ENCODE measurements around the gene ARHGAP26. TPM values are rescaled to one million over a fixed set of nuclear protein-coding genes. Genes with fewer than 3 reads are reported as not detected.
A peak's percentile ranks its signal among the peaks of the same experiment; 100 is the strongest.
"Not testable (repeated sequence)": the region's sequence is repeated elsewhere in the genome, so short reads cannot be mapped to it uniquely, and the experiment has no call there.

ARHGAP26 gene
- total RNA-seq, 2 donors from 2014 or later, result 15.7 to 23.4 TPM

GRCh38 chr5:142945321-142945720 is 175.1 kb downstream of the ARHGAP26 start:
- Mint-ChIP-seq H3K36me3 (no peaks in the 10 kb centered on the region), H3K27ac (no peak overlapping the region), H3K9me3 (peaks cover 0 to 3% of the 10 kb centered on the region in 2 donors)
- no peak for DNase-seq (ENCODE audit: low spot score in 2 of 2)
- no peak for ATAC-seq

GRCh38 chr5:142945845-142946244 is 175.7 kb downstream of the ARHGAP26 start:
- no peak overlapping the region for H3K27ac Mint-ChIP-seq
- no peak for DNase-seq (ENCODE audit: low spot score in 2 of 2)
- ATAC-seq, result no peak
- peaks cover 0 to 3% of the 10 kb centered on the region in 2 donors for H3K9me3 Mint-ChIP-seq
- H3K36me3 Mint-ChIP-seq, result no peaks in the 10 kb centered on the region

- DNase-seq (ENCODE audit: low spot score in 2 of 2), result no peak
- Mint-ChIP-seq H3K36me3 (no peaks in the 10 kb centered on the region), H3K27ac (peak overlapping the region in 1 of 2 donors; percentile 75), H3K9me3 (peaks cover 0 to 3% of the 10 kb centered on the region in 2 donors)
- no peak for ATAC-seq
Measured at GRCh38 chr5:142946547-142947426, 176.6 kb downstream of the ARHGAP26 start.

GRCh38 chr5:142947427-142947709 is 177.2 kb downstream of the ARHGAP26 start:
- Mint-ChIP-seq H3K36me3 (no peaks in the 10 kb centered on the region), H3K27ac (no peak overlapping the region), H3K9me3 (peaks cover 0 to 3% of the 10 kb centered on the region in 2 donors)
- ATAC-seq, result no peak
- DNase-seq (ENCODE audit: low spot score in 2 of 2), result no peak

- Mint-ChIP-seq H3K9me3 (peaks cover 3 to 6% of the 10 kb centered on the region in 2 donors), H3K27ac (no peak overlapping the region), H3K36me3 (no peaks in the 10 kb centered on the region)
- ATAC-seq (peak in 1 of 2 donors; percentile 41), DNase-seq (ENCODE audit: low spot score in 2 of 2) (no peak)
Measured at GRCh38 chr5:142952229-142952628, 182.1 kb downstream of the ARHGAP26 start.

GRCh38 chr5:142952871-142953270 is 182.7 kb downstream of the ARHGAP26 start:
- not testable (repeated sequence) for H3K27ac Mint-ChIP-seq; H3K36me3 Mint-ChIP-seq; ATAC-seq; H3K9me3 Mint-ChIP-seq; DNase-seq (ENCODE audit: low spot score in 2 of 2)

GRCh38 chr5:142954455-142954854 is 184.3 kb downstream of the ARHGAP26 start:
- no peak for DNase-seq (ENCODE audit: low spot score in 2 of 2)
- Mint-ChIP-seq H3K36me3 (no peaks in the 10 kb centered on the region), H3K9me3 (peaks cover under 1 to 6% of the 10 kb centered on the region in 2 donors), H3K27ac (peak overlapping the region in 1 of 2 donors; percentile 51)
- no peak for ATAC-seq

GRCh38 chr5:142955628-142956027 is 185.5 kb downstream of the ARHGAP26 start:
- H3K9me3 Mint-ChIP-seq, result peaks cover 0 to 6% of the 10 kb centered on the region in 2 donors
- ATAC-seq, result no peak

GRCh38 chr5:142957528-142957927 is 187.4 kb downstream of the ARHGAP26 start:
- Mint-ChIP-seq H3K9me3 (peaks cover 0 to 6% of the 10 kb centered on the region in 2 donors), H3K27ac (no peak overlapping the region), H3K36me3 (no peaks in the 10 kb centered on the region)
- ATAC-seq (no peak), DNase-seq (ENCODE audit: low spot score in 2 of 2) (no peak)

More at GRCh38 chr5:142955628-142956027, 185.5 kb downstream of the ARHGAP26 start:
- DNase-seq (ENCODE audit: low spot score in 2 of 2), result no peak
- no peaks in the 10 kb centered on the region for H3K36me3 Mint-ChIP-seq
- H3K27ac Mint-ChIP-seq, result no peak overlapping the region

- ATAC-seq, result peak in 1 of 2 donors; percentile 26
- H3K27ac Mint-ChIP-seq, result no peak overlapping the region
Measured at GRCh38 chr5:142958944-142959682, 188.9 kb downstream of the ARHGAP26 start.

GRCh38 chr5:142959683-142960657 is 189.8 kb downstream of the ARHGAP26 start:
- peak in 1 of 2 donors; percentile 53 for ATAC-seq
- Mint-ChIP-seq H3K27ac (no peak overlapping the region), H3K9me3 (peaks cover 0 to 6% of the 10 kb centered on the region in 2 donors), H3K36me3 (no peaks in the 10 kb centered on the region)
- DNase-seq (ENCODE audit: low spot score in 2 of 2), result no peak

More at GRCh38 chr5:142958944-142959682, 188.9 kb downstream of the ARHGAP26 start:
- no peak for DNase-seq (ENCODE audit: low spot score in 2 of 2)
- no peaks in the 10 kb centered on the region for H3K36me3 Mint-ChIP-seq
- peaks cover 0 to 6% of the 10 kb centered on the region in 2 donors for H3K9me3 Mint-ChIP-seq

- ATAC-seq (no peak), DNase-seq (ENCODE audit: low spot score in 2 of 2) (no peak)
- H3K9me3 Mint-ChIP-seq, result peaks cover 0 to 3% of the 10 kb centered on the region in 2 donors
- no peaks in the 10 kb centered on the region for H3K36me3 Mint-ChIP-seq
- no peak overlapping the region for H3K27ac Mint-ChIP-seq
Measured at GRCh38 chr5:142961440-142962173, 191.4 kb downstream of the ARHGAP26 start.

- Mint-ChIP-seq H3K27ac (no peak overlapping the region), H3K9me3 (no peaks in the 10 kb centered on the region), H3K36me3 (no peaks in the 10 kb centered on the region)
- ATAC-seq, result no peak
- DNase-seq (ENCODE audit: low spot score in 2 of 2), result no peak
Measured at GRCh38 chr5:142962174-142962533, 192.0 kb downstream of the ARHGAP26 start.

GRCh38 chr5:142965258-142966120 is 195.3 kb downstream of the ARHGAP26 start:
- not testable (repeated sequence) for H3K27ac Mint-ChIP-seq; H3K9me3 Mint-ChIP-seq; DNase-seq (ENCODE audit: low spot score in 2 of 2); ATAC-seq; H3K36me3 Mint-ChIP-seq

- H3K27ac Mint-ChIP-seq, result no peak overlapping the region
- H3K36me3 Mint-ChIP-seq, result no peaks in the 10 kb centered on the region
- ATAC-seq (no peak), DNase-seq (ENCODE audit: low spot score in 2 of 2) (no peak)
- H3K9me3 Mint-ChIP-seq, result no peaks in the 10 kb centered on the region
Measured at GRCh38 chr5:142966121-142966420, 195.9 kb downstream of the ARHGAP26 start.

Data from activated naive CD4-positive, alpha-beta T cell treated with anti-CD3 and anti-CD28 coated beads, Interleukin-2, amount 50 U/mL, for 72 hours (primary cell).